Measurements from ENCODE around the gene SEPTIN6.

- no peak for TF ChIP-seq CTCF (IDR thresholded peaks at IDR 0.05)
- TF ChIP-seq EP300 (IDR thresholded peaks at IDR 0.05), result no peak
- no peak for TF ChIP-seq POLR2A (IDR thresholded peaks at IDR 0.05)
Measured at GRCh38 chrX:119706616-119707015, 13.6 kb upstream of the SEPTIN6 start.

All from upper lobe of left lung (tissue), 4 donors.